ENCODE data around the gene TMSB4Y. TPM values are rescaled to one million over a fixed set of nuclear protein-coding genes. Genes with fewer than 3 reads are reported as not detected.

The TMSB4Y gene
- not detected in 3 replicates for total RNA-seq
- long read RNA-seq, result 0 reads

- H3K9me3 Mint-ChIP-seq (ENCODE audit: low read depth), result no peaks in the 10 kb centered on the region
- H3K36me3 Mint-ChIP-seq (ENCODE audit: low read depth), result no peaks in the 10 kb centered on the region
- H3K4me1 Mint-ChIP-seq (ENCODE audit: low read depth), result no peaks in the 10 kb centered on the region
- no peak within 1 kb of the TSS for H3K4me3 Mint-ChIP-seq (ENCODE audit: unreplicated experiment)
- no peak within 1 kb of the TSS for H3K27ac Mint-ChIP-seq (ENCODE audit: unreplicated experiment)
- DNase-seq (ENCODE audit: low spot score), result no peak
- TF ChIP-seq CTCF (IDR thresholded peaks at IDR 0.05), result no peak
- no peaks in the 10 kb centered on the region for H3K27me3 Mint-ChIP-seq (ENCODE audit: low read depth)
Measured at GRCh38 chrY:13703568-13703968, at the start of gene TMSB4Y. TMSB4Y (plus strand) TSS chrY:13703899.

GRCh38 chrY:13664162-13664561 is 39.5 kb upstream of the TMSB4Y start:
- H3K36me3 Mint-ChIP-seq (ENCODE audit: low read depth), result no peaks in the 10 kb centered on the region
- no peak overlapping the region for H3K4me3 Mint-ChIP-seq (ENCODE audit: unreplicated experiment)
- TF ChIP-seq CTCF (IDR thresholded peaks at IDR 0.05), result no peak
- no peaks in the 10 kb centered on the region for H3K4me1 Mint-ChIP-seq (ENCODE audit: low read depth)
- no peaks in the 10 kb centered on the region for H3K27me3 Mint-ChIP-seq (ENCODE audit: low read depth)
- H3K9me3 Mint-ChIP-seq (ENCODE audit: low read depth), result no peaks in the 10 kb centered on the region
- DNase-seq (ENCODE audit: low spot score), result no peak
- H3K27ac Mint-ChIP-seq (ENCODE audit: unreplicated experiment), result no peak overlapping the region

- no peak for TF ChIP-seq CTCF (IDR thresholded peaks at IDR 0.05)
- H3K27ac Mint-ChIP-seq (ENCODE audit: unreplicated experiment), result no peak overlapping the region
- H3K4me1 Mint-ChIP-seq (ENCODE audit: low read depth), result no peaks in the 10 kb centered on the region
Measured at GRCh38 chrY:13671122-13671521, 32.6 kb upstream of the TMSB4Y start.

GRCh38 chrY:13702276-13702675 is 1.4 kb upstream of the TMSB4Y start:
- Mint-ChIP-seq H3K4me3 (ENCODE audit: unreplicated experiment) (no peak overlapping the region), H3K9me3 (ENCODE audit: low read depth) (no peaks in the 10 kb centered on the region), H3K36me3 (ENCODE audit: low read depth) (no peaks in the 10 kb centered on the region), H3K4me1 (ENCODE audit: low read depth) (no peaks in the 10 kb centered on the region), H3K27ac (ENCODE audit: unreplicated experiment) (no peak overlapping the region), H3K27me3 (ENCODE audit: low read depth) (no peaks in the 10 kb centered on the region)
- TF ChIP-seq CTCF (IDR thresholded peaks at IDR 0.05), result no peak
- no peak for DNase-seq (ENCODE audit: low spot score)

More at GRCh38 chrY:13671122-13671521, 32.6 kb upstream of the TMSB4Y start:
- H3K36me3 Mint-ChIP-seq (ENCODE audit: low read depth), result no peaks in the 10 kb centered on the region
- no peaks in the 10 kb centered on the region for H3K9me3 Mint-ChIP-seq (ENCODE audit: low read depth)
- no peak for DNase-seq (ENCODE audit: low spot score)
- no peaks in the 10 kb centered on the region for H3K27me3 Mint-ChIP-seq (ENCODE audit: low read depth)
- H3K4me3 Mint-ChIP-seq (ENCODE audit: unreplicated experiment), result no peak overlapping the region

- Mint-ChIP-seq H3K27ac (ENCODE audit: unreplicated experiment) (no peak overlapping the region), H3K27me3 (ENCODE audit: low read depth) (no peaks in the 10 kb centered on the region), H3K9me3 (ENCODE audit: low read depth) (no peaks in the 10 kb centered on the region), H3K4me3 (ENCODE audit: unreplicated experiment) (no peak overlapping the region), H3K36me3 (ENCODE audit: low read depth) (no peaks in the 10 kb centered on the region), H3K4me1 (ENCODE audit: low read depth) (no peaks in the 10 kb centered on the region)
- no peak for DNase-seq (ENCODE audit: low spot score)
- no peak for TF ChIP-seq CTCF (IDR thresholded peaks at IDR 0.05)
Measured at GRCh38 chrY:13704121-13704930, 627 bp downstream of the TMSB4Y start.
